Eye (tissue), 1 donor: ENCODE data around the gene CTXN3.
A peak's percentile ranks its signal among the peaks of the same experiment; 100 is the strongest.
"Not testable (repeated sequence)": the region's sequence is repeated elsewhere in the genome, so short reads cannot be mapped to it uniquely, and the experiment has no call there.

Experiments used
- DNase-seq: peaks from one replicate; pipeline ENCODE4 v3.0.0-alpha.2; 2015

The CTXN3 gene

GRCh38 chr5:127652952-127653611 is 4.2 kb downstream of the CTXN3 start:
- DNase-seq = no peak

DNA sequence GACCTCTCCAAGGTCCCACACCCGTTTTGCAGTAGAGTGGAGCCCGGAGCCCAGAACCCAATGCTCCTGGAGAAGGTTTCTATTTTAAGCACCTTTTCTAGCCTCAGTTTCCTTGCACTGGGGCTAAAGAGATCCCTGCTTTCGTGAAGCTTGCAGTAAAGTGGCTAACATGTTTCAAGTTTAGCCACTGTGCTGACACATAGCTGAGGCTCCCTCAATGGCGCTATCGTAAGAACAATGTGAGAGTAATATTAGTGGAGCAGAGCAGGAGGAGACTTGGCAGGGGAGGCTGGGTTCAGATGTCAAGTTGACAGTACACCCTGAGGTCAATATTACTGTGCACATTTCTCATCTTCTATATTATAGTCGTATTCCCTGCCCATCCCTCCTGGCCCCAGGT is 7.9 kb downstream of the CTXN3 start:
- no peak for DNase-seq

DNA sequence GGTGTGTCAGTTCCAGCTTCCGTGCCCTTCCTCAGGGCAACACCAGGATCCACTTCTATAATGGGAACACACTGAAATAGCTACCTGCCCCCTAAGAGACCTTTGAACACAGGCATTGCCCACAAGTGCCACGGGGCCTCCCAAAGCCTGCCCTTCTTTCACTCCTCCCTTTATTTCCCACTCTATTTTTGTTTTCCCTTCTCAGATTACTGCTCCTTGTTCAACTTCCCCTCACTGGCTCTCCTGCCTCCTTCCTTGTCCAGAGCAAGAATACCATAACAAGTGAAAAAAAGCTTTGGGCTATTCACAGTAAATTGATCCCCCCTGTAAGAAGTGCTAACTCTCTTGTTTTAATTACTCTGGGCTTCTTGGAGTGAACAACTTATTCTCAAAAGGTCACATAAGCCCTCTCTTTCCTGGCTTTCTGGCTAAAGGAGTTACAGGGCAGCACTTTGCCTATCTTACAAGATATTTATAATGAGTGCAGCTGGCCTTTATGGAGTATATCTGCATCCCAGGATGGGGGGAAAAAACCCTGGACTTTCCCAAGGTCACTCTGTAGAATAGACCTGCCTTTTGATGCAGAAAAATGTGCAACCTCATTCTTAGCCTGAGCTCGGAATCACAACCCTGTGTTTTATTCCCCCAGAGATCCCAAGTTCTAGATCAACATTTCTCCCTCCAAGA is 11.3 kb downstream of the CTXN3 start:
- DNase-seq = no peak

- DNase-seq = no peak
These were observed 15.2 kb downstream of the CTXN3 start for GRCh38 chr5:127664093-127664492.

- no peak for DNase-seq
These were observed 16.8 kb downstream of the CTXN3 start for GRCh38 chr5:127665641-127666040.

DNA sequence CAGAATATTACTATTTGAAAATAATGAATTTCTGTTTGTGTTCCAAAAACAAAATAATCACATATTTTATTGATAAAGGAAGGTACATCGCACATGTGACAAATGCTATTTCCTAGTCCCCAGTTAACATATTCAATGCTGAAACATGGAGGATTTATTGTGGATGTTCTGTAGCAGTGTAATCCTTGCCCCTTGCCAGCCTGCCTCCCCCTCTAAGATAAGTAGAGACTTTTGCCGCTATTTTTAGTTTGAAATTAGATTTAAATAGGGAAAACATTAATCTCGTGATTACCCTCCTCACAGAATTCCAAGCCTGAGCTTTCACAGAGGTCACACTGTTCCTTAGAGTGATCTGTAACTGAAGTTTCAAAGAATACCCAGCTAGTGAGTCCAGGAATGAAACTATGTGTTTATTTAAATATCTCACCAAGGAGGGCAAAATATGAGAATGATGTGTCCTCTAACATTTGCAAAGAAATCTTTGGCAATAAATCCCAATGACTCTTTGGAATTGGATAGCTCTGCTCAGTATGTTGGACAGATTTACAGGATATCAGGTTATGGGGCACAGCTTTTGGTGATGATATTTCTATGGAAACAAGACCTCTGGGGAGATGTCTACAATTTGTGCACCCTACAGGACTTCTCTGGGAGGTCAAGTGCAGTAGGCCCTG is 17.3 kb downstream of the CTXN3 start:
- no peak for DNase-seq

GRCh38 chr5:127667926-127668325 is 19.0 kb downstream of the CTXN3 start:
- DNase-seq = no peak

GRCh38 chr5:127671218-127671617 is 22.3 kb downstream of the CTXN3 start:
- no peak for DNase-seq

GRCh38 chr5:127673117-127673800 is 24.4 kb downstream of the CTXN3 start:
- no peak for DNase-seq

DNA sequence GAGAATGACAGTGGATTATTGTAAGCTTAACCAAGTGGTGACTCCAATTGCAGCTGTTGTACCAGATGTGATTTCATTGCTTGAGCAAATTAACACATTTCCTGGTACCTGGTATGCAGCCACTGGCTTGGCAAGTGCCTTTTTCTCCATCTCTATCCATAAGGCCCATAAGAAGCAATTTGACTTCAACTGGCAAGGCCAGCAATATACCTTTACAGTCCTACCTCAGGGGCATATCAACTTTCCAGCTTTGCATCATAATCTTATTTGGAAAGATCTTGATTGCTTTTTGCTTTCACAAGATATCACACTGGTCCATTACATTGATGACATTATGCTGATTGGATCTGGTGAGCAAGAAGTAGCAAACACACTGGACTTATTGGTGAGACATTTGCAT is 28.1 kb downstream of the CTXN3 start:
- DNase-seq = not testable (repeated sequence)

- DNase-seq = not testable (repeated sequence)
These were observed 30.9 kb downstream of the CTXN3 start for GRCh38 chr5:127679691-127680330.

DNA sequence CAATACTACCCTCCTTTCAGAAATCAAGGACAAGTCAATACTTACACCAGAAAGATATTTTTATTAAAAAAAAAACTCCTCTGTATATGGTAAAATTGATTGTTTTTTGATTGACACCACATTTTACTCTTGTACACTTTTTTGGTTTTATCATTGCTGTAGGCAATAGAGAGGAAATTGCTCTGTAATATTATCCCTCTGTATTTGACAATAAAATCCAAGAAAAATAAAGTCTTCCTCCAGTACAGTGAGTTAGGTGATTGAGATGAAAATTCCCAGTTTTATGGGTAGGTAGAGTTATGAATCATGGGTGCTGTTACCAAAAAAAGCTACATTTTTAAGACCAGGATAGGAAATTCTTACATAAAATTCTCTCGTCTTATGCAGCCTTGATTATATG is 31.7 kb downstream of the CTXN3 start:
- DNase-seq = no peak

GRCh38 chr5:127683008-127683407 is 34.1 kb downstream of the CTXN3 start:
- DNase-seq = peak; percentile 53

DNA sequence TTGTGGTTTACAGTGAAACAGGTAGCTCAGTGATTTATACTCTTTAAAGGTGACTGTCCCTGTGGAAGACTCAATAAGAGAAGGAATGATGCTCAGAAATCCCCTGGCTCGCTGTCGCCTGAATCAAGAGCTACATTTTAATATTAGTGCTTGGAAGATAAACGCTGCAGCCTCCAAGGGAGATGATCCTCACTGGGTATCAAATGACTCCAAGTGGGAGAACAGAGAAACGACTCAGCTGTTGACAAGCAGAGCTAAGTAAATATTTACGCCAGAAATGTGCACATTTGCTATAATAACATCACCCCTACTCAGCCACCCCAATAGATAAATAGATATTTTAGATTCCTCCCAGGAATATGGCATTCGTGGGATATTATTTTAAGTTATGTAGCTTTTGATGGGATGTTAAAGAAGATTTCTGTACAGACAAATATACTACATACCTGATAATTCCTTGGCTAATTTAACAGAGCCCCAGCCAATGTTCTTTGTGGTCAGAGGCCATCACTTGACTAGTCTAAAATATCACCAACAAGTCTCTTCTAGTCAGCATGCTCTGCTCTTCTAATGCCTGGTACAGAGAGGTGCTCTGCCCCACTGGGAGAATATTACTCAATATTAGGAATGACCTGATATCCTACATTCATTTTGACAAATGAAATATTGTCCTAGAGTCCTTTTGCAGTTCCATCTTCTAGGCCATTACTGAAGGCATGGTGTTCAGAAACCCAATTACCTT is 36.0 kb downstream of the CTXN3 start:
- DNase-seq = no peak

DNA sequence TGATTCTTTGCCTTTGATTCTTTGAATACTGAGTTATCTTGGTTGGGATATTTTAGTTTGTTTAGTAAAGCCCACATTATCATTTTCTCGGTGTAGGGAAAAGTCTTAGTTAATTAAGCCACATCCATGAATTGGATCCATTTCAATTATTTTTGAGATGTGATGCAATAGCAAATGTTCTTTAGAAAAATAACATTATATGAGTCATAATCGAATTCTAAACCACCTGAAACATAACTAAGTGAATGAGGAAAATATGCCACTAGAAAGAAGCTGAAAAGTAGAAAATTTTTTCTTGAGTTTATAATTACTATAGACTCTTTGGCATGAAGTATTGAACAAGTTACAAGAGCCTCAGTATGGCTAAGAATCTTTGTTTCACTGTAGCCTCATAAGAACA is 36.8 kb downstream of the CTXN3 start:
- DNase-seq = no peak

- no peak for DNase-seq
These were observed 37.5 kb downstream of the CTXN3 start for GRCh38 chr5:127686424-127686823.

- DNase-seq = no peak
These were observed 45.8 kb downstream of the CTXN3 start for GRCh38 chr5:127694518-127695171.

- no peak for DNase-seq
These were observed 46.5 kb downstream of the CTXN3 start for GRCh38 chr5:127695346-127695745.

- no peak for DNase-seq
These were observed 47.8 kb downstream of the CTXN3 start for GRCh38 chr5:127696683-127697082.

DNA sequence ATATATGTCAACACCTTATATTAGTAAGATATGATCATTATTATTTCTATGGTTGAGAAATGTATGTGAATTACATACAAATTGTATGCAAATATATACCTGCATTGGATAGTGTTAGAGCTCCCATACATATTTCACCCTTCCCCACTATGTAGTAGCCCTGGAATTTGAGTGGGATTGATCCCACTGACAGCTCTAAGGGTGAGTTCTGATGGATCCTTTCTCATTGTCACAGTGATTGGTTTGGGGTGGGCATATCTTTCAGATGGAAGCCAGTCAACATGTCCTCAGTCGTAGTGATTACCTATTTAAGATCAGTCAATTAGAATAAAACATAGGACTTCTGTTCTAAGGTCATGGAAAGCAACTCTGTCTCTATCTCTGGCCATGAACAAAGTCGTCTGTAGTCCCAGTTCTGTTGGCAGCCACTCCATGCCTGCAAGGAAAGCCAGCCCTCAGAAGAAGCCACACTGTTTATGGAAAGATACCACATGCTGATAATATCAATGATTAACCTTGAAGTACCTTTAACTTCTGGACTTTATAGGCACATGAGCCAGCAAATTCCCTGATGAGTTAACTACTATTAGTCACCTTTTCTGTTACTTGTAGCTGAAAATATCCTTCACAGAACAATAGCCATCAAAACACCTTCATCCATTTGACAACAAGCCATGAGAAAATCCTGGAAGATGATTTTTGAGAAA is 49.2 kb downstream of the CTXN3 start:
- DNase-seq = no peak

DNA sequence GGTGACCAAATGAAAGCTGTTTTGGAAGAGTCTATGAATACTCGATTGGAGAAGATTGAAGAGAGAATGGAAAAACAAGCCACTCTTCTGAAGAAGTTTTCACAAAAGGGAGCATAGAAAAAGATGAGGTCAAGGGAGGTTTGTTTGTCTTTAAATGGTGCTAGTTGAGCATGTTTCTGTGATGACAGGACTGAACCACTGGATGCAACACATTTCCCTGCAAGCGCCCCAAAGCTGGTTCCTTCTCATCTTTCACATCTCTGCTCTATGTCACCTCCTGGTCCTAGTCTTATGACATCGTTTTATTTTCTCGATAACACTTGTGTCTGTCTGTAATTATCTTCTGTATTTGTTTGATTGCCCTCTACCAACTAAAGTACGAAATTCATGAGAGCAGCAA is 50.5 kb downstream of the CTXN3 start:
- no peak for DNase-seq
